GM23338 (cell line): ENCODE results near the gene CLP1. TPM values are rescaled to one million over a fixed set of nuclear protein-coding genes. Genes with fewer than 3 reads are reported as not detected.

Experiments used
- ATAC-seq: fragments of 200-7000 bp; cut with Tn5 transposase; 3 replicates; pipeline ENCODE4 v1.9.1; 2020
- DNase-seq: peaks from one replicate; pipeline ENCODE4 v3.0.0-alpha.2; 2015; ENCODE audit warnings: low spot score
- H2AFZ ChIP-seq: fragments of 200-600 bp; sonication (generic); 2 replicates; pipeline ENCODE4 v1.8.0; 2016; ENCODE audit warnings: antibody characterized with exemption, mild to moderate bottlenecking, moderate library complexity
- H3F3A ChIP-seq: fragments of 200-600 bp; sonication (generic); replicated peaks from 2 replicates; pipeline ENCODE4 v1.8.0; 2017; ENCODE audit warnings: antibody characterized with exemption, mixed run types, low read depth
- H3K27ac ChIP-seq: fragments of 200-600 bp; sonication (generic); 2 replicates; pipeline ENCODE4 v1.6.1; 2016; ENCODE audit warnings: low read depth
- H3K27me3 ChIP-seq: fragments of 200-600 bp; sonication (generic); 2 replicates; pipeline ENCODE4 v1.8.0; 2016; ENCODE audit warnings: mild to moderate bottlenecking, mixed run types, moderate library complexity; ENCODE audit not compliant: insufficient read depth
- H3K36me3 ChIP-seq: fragments of 200-600 bp; sonication (generic); 2 replicates; pipeline ENCODE4 v1.8.0; 2016; ENCODE audit warnings: mild to moderate bottlenecking; ENCODE audit not compliant: insufficient read depth
- H3K4me1 ChIP-seq: fragments of 200-600 bp; sonication (generic); 2 replicates; pipeline ENCODE4 v1.8.0; 2016; ENCODE audit warnings: mild to moderate bottlenecking, moderate library complexity; ENCODE audit not compliant: insufficient read depth
- H3K4me2 ChIP-seq: fragments of 200-600 bp; sonication (generic); 2 replicates; pipeline ENCODE4 v1.7.1; 2017; ENCODE audit warnings: mixed run types
- H3K4me3 ChIP-seq: fragments of 200-600 bp; sonication (generic); 2 replicates; pipeline ENCODE4 v1.6.1; 2016; ENCODE audit warnings: mixed run types
- H3K79me2 ChIP-seq: fragments of 200-600 bp; sonication (generic); replicated peaks from 2 replicates; pipeline ENCODE4 v1.8.0; 2017; ENCODE audit warnings: mild to moderate bottlenecking; ENCODE audit not compliant: insufficient read depth
- H3K9me2 ChIP-seq: fragments of 200-600 bp; sonication (generic); 2 replicates; pipeline ENCODE4 v1.8.0; 2017; ENCODE audit not compliant: insufficient read depth
- H4K20me1 ChIP-seq: fragments of 200-600 bp; sonication (generic); replicated peaks from 2 replicates; pipeline ENCODE4 v1.8.0; 2017; ENCODE audit warnings: mild to moderate bottlenecking; ENCODE audit not compliant: insufficient read depth
- H3K27ac Mint-ChIP-seq: 2 replicates; pipeline ENCODE4 v1.8.0; 2020; ENCODE audit warnings: inconsistent platforms, mild to moderate bottlenecking, moderate library complexity, mixed read lengths
- H3K27me3 Mint-ChIP-seq: 3 replicates; pipeline ENCODE4 v1.8.0; 2022; ENCODE audit warnings: low read depth, mild to moderate bottlenecking, moderate library complexity, mixed read lengths, inconsistent platforms; ENCODE audit not compliant: insufficient read depth, poor library complexity
- H3K36me3 Mint-ChIP-seq: 3 replicates; pipeline ENCODE4 v1.8.0; 2021; ENCODE audit warnings: low read depth, mild to moderate bottlenecking, inconsistent platforms, moderate library complexity, mixed read lengths
- H3K4me1 Mint-ChIP-seq: 3 replicates; pipeline ENCODE4 v1.8.0; 2020; ENCODE audit warnings: mild to moderate bottlenecking, inconsistent platforms, mixed read lengths
- H3K4me3 Mint-ChIP-seq: 3 replicates; pipeline ENCODE4 v1.8.0; 2021; ENCODE audit warnings: moderate library complexity, mild to moderate bottlenecking, inconsistent platforms, mixed read lengths
- H3K9me3 Mint-ChIP-seq: 3 replicates; pipeline ENCODE4 v1.8.0; 2020; ENCODE audit warnings: moderate library complexity, mild to moderate bottlenecking, inconsistent platforms, mixed read lengths
- CREB1 ChIP-seq: fragments of 250-450 bp; sonication (Bioruptor Pico); IDR thresholded peaks from 2 replicates; pipeline ENCODE4 v1.5.0; 2020; ENCODE audit warnings: low read depth, mild to moderate bottlenecking, moderate library complexity
- CTCF ChIP-seq, 2 experiments: fragments of 200-600 bp in 1 of 2; sonication (generic) in 1 of 2; conservative IDR thresholded peaks; 2 replicates each; pipeline versions ENCODE4 v1.5.1 to v1.6.1; 2016 to 2017; ENCODE audit warnings: antibody characterized with exemption in 2 of 2, low read depth in 2 of 2, mild to moderate bottlenecking in 2 of 2, moderate library complexity in 1 of 2
- ETS1 ChIP-seq: IDR thresholded peaks from 2 replicates; pipeline ENCODE4 v1.6.1; 2016; ENCODE audit warnings: antibody characterized with exemption
- EZH2 ChIP-seq: fragments of 200-600 bp; sonication (generic); IDR thresholded peaks from one replicate; pipeline ENCODE4 v1.8.0; 2017; ENCODE audit warnings: antibody characterized with exemption, mild to moderate bottlenecking, low read depth; ENCODE audit not compliant: unreplicated experiment
- EZH2phosphoT487 ChIP-seq: fragments of 200-600 bp; sonication (generic); IDR thresholded peaks from one replicate; pipeline ENCODE4 v1.8.1; 2018; ENCODE audit warnings: antibody characterized with exemption; ENCODE audit not compliant: unreplicated experiment
- JUNB ChIP-seq: IDR thresholded peaks from one replicate; pipeline ENCODE4 v1.6.1; 2016; ENCODE audit warnings: antibody characterized with exemption; ENCODE audit not compliant: unreplicated experiment
- NANOG ChIP-seq: IDR thresholded peaks from 2 replicates; pipeline ENCODE4 v1.6.1; 2016; ENCODE audit warnings: antibody characterized with exemption, borderline replicate concordance
- POLR2AphosphoS5 ChIP-seq: IDR thresholded peaks from 2 replicates; pipeline ENCODE4 v1.6.1; 2016; ENCODE audit warnings: antibody characterized with exemption, low read depth
- REST ChIP-seq: IDR thresholded peaks from one replicate; pipeline ENCODE4 v1.6.1; 2018; ENCODE audit warnings: antibody characterized with exemption; ENCODE audit not compliant: unreplicated experiment
- STAT1 ChIP-seq: IDR thresholded peaks from one replicate; pipeline ENCODE4 v1.6.1; 2016; ENCODE audit warnings: antibody characterized with exemption; ENCODE audit not compliant: unreplicated experiment
- ZNF114 ChIP-seq: fragments of 250-450 bp; sonication (Bioruptor Pico); IDR thresholded peaks from 2 replicates; pipeline ENCODE4 v1.5.0; 2020; ENCODE audit warnings: mild to moderate bottlenecking, moderate library complexity
- ZNF331 ChIP-seq: fragments of 250-450 bp; sonication (Bioruptor Pico); IDR thresholded peaks from 2 replicates; pipeline ENCODE4 v1.5.0; 2020; ENCODE audit warnings: low read depth, mild to moderate bottlenecking, moderate library complexity
- ZNF462 ChIP-seq: fragments of 250-450 bp; sonication (Bioruptor Pico); IDR thresholded peaks from 2 replicates; pipeline ENCODE4 v1.5.0; 2020; ENCODE audit warnings: mild to moderate bottlenecking, moderate library complexity
- polyA plus RNA-seq: library from polyadenylated mRNA; unstranded; fragments of >200 nt; fragmentation: Nextera tagmentation; extraction: Ambion mirVana; gene quantifications from 2 replicates; pipeline ENCODE4 v1.2.1, GENCODE V29; 2016
- total RNA-seq: library from RNA; depleted of rRNA; stranded (reverse); fragments of >200 nt; shearing (Covaris generic); gene quantifications from 2 replicates; pipeline ENCODE4 v1.2.3, GENCODE V29; 2014

Gene CLP1
- total and polyA plus RNA-seq, 2 experiments from 2014 or later: 16.8 to 25.2 TPM

- no peaks in the 10 kb centered on the region for H3K9me3 Mint-ChIP-seq
Measured at GRCh38 chr11:57633394-57634070, 24.0 kb upstream of the CLP1 start.

More at GRCh38 chr11:57633394-57634070, 24.0 kb upstream of the CLP1 start:
- Mint-ChIP-seq H3K27ac (no peak overlapping the region), H3K4me1 (peaks cover 19% of the 10 kb centered on the region), H3K36me3 (peaks cover 5% of the 10 kb centered on the region; the same call in 2 of the 3 replicates), H3K27me3 (peaks cover 12% of the 10 kb centered on the region), H3K4me3 (no peak overlapping the region)
- H2AFZ ChIP-seq: no peak overlapping the region
- no peak for DNase-seq
- no peak overlapping the region for H3K4me3 ChIP-seq
- peaks cover 16% of the 10 kb centered on the region for H3K4me1 ChIP-seq
- H3K9me2 ChIP-seq: peaks cover 32% of the 10 kb centered on the region
- no peaks in the 10 kb centered on the region for H3K27me3 ChIP-seq
- H4K20me1 ChIP-seq: no peaks in the 10 kb centered on the region
- no peak overlapping the region for H3K4me2 ChIP-seq
- no peak for ATAC-seq
- TF ChIP-seq EZH2: no peak
- TF ChIP-seq ZNF114 (CRISPR knock-in tag): no peak
- TF ChIP-seq ZNF462 (CRISPR knock-in tag): no peak
- TF ChIP-seq STAT1: no peak
- TF ChIP-seq ETS1: no peak
- no peak for TF ChIP-seq CTCF (conservative IDR thresholded peaks at IDR 0.05; ENCODE audit: low read depth in 2 of 2)
- TF ChIP-seq CREB1: no peak
- TF ChIP-seq EZH2phosphoT487: no peak
- TF ChIP-seq POLR2AphosphoS5: no peak
- TF ChIP-seq JUNB: no peak
- TF ChIP-seq REST: no peak
- TF ChIP-seq NANOG: no peak
- no peak for TF ChIP-seq ZNF331 (CRISPR knock-in tag)
- H3K36me3 ChIP-seq: no peaks in the 10 kb centered on the region
- H3K27ac ChIP-seq: no peak overlapping the region
- peaks cover 10% of the 10 kb centered on the region for H3K79me2 ChIP-seq
- peaks cover 16% of the 10 kb centered on the region for H3F3A ChIP-seq
